Thoracic aorta endothelial cell (primary cell): ENCODE results near the gene CEP19. TPM values are rescaled to one million over a fixed set of nuclear protein-coding genes. Genes with fewer than 3 reads are reported as not detected.

Experiments used
- small RNA-seq: library from RNA; depleted of rRNA; stranded (forward); fragments of <200 nt; gene quantifications from one replicate; pipeline ENCODE3, GENCODE V24; 2012
- total RNA-seq: library from RNA; depleted of rRNA; stranded (reverse); fragments of >200 nt; gene quantifications from 2 replicates; pipeline ENCODE4 v1.2.3, GENCODE V29; 2012

CEP19 gene, protein sequence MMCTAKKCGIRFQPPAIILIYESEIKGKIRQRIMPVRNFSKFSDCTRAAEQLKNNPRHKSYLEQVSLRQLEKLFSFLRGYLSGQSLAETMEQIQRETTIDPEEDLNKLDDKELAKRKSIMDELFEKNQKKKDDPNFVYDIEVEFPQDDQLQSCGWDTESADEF
- total RNA-seq: 2.1 and 2.4 TPM in 2 replicates

GRCh38 chr3:196711838-196712513 lies at the start of gene CEP19, which contains the start of gene PIGX:
CEP19 (minus strand) TSS chr3:196712250; CDS start chr3:196708657, 3,593 bp downstream.
PIGX (plus strand) TSS chr3:196712377.

DNA sequence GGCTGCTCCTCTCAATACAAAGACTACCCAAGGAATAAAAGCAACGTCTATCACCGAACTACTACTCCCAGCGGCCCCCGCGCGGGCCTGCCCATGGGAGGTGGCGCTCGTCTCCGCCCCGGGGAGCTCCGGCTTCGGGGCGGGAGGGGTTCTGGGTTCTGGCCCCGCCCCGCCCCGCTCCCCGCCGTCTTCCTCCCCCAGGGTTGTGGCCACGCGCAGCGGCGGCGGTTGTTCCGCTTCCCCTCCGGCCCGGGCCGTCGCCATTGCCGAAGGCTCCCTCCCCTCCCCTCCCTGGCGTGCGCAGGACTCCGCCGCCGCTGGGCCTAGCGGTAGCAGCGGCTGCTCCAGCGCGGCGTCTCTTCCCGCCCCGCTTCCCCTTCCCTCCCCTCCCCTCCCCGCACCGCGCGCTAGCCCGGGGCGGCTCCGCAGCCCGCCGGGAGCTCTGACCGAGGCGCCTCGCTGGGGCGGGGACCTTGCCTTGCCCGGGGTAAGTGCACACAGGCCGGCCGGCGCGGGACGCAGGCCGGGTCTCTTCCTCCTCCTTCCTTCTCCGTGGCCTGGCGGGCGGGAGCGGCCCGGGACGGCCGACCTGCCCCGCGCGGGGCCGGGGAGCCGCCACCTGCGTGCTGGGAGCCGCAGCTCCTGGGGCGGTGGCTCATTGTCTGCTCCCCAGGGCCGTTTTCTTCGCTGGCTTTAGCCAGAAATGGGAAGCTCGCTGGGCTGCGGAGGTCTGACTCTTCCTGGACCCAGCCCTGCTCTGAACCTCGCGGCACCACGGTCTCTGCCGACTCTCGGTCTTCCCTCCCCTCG lies 27.8 kb upstream of the CEP19 start, which contains the start of gene PAK2:
Gene PAK2, plus strand, starts transcription at position 187 of the 810 bp plus-strand sequence. CDS start 42,790 bp downstream, outside the sequence.

Small RNAs within 50 kb of the gene (small RNA-seq; reads per million reads assigned to genes)
- not detected for gene RNU4-89P
- not detected for gene RNU6-646P

Other genes starting within 250 kb of the CEP19 start
- 30.9 and 36.5 TPM in 2 replicates for gene RNF168, start 208.5 kb downstream of the CEP19 start, total RNA-seq
- not detected in 2 replicates for gene SMCO1, start 196.9 kb downstream of the CEP19 start, total RNA-seq
- 7.3 and 8.9 TPM in 2 replicates for gene WDR53, start 143.7 kb downstream of the CEP19 start, total RNA-seq
- 27.1 and 29.4 TPM in 2 replicates for gene FBXO45, start 143.6 kb downstream of the CEP19 start, total RNA-seq
- 7.4 and 15.9 TPM in 2 replicates for gene NRROS, start 72.6 kb downstream of the CEP19 start, total RNA-seq
- 27.8 and 37.9 TPM in 2 replicates for gene PIGX, start 127 bp upstream of the CEP19 start, total RNA-seq
- 84.0 and 98.1 TPM in 2 replicates for gene PAK2, start 27.6 kb upstream of the CEP19 start, total RNA-seq
- 54.3 and 55.3 TPM in 2 replicates for gene SENP5, start 155.7 kb upstream of the CEP19 start, total RNA-seq
- 64.3 and 65.4 TPM in 2 replicates for gene NCBP2, start 230.3 kb upstream of the CEP19 start, total RNA-seq